Fibroblast of skin of back (primary cell): ENCODE results near the gene RNF186.
"Not testable (repeated sequence)": the region's sequence is repeated elsewhere in the genome, so short reads cannot be mapped to it uniquely, and the experiment has no call there.

Source experiments
- DNase-seq: peaks from one replicate; pipeline ENCODE4 v3.0.0-alpha.2; 2013

RNF186 gene

DNA sequence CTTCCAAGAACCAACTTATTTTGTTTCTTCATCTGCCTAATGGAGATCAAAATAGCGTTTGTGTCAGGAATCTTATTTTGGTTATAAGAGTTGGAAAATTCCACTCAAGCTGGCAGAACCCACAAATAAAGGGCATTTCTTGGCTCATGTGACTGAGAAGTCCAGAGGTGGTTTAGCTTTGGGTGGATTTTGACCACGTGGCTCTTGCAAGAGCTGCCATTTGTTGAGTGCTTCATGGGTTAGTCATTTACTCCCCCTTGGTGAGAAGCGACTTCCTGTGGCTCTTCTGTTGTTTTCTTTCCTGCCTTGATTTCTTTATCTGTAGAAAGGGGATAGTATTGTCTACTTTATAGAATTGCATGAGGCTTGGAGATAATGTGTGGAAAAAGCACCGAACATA is 9.5 kb upstream of the RNF186 start:
- DNase-seq = peak; percentile 46

DNA sequence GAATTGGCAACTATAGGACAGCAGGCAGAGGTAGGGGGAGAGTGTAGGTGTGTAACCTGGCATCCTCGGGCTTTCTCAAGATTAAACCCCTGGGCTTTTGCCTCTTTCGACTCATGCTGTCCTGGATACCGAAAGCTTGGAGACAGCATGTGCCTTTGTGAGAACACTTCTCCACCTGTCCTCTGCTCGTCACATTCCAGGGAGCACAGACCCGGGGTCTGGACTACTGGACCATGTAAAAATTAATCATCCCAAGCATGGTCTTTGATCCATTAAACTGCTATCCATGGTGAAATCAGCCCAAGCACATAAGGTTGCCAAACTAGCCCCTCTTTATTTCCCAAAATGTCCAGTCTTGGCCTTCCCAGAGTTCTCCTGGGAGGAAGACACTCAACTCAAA is 9.0 kb upstream of the RNF186 start:
- DNase-seq = no peak

DNA sequence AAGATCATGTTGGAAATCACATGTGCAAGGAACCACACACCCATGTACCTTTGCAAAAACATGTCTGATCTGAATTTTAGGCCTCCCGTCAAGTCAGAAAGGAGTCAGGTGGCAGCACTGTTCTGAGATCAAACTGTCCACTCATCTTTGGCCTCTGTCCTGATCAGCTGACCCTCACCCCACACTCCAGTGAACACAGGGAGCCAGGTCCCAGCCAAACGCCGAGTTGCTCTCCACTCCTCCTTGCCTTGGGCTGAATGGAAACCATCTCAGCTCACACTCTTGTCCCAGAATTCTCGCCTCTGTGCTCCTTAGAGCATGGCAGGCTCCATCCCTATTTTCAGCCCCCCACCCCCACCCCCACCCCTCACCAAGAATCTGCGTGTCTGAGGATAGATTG is 4.6 kb upstream of the RNF186 start:
- DNase-seq = no peak

DNA sequence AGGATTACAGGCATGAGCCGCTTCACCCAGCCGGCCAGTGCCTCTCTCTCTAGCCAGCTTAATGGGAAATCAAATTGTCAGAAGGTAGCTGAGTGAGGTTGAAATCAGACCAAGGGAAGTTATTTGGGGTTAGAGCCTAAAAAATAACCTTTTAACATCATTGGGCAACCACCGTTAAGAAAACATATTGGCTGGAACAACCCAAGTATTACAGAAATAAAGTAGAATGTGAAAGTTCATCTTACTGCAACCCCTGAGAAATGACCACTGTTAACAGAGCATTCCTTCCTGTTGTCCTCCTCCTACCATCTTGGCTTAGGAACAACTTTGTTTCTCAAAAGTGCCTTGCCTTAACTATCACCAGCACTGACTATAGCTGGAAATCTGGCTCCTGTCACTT is 3.2 kb upstream of the RNF186 start:
- no peak for DNase-seq

DNA sequence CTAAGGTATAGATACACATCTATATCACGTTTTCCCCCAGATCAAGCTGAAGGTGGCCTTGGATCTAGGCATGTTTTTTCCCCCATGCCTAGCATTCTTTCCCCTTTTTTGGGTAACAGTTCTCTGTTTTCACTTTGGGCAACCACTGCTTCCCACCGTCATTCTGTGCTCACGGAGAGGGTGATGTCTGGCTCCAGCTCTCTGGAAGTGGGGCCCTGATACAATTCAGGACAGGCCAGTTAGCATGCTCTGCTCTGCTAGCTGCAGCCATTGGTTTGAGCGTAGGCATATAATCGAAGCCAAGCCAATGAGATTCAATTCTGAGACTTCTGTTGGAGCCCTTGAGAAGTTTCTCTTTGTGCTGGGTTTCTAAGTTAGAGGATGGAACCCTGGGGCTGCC is 2.1 kb upstream of the RNF186 start:
- DNase-seq = no peak

DNA sequence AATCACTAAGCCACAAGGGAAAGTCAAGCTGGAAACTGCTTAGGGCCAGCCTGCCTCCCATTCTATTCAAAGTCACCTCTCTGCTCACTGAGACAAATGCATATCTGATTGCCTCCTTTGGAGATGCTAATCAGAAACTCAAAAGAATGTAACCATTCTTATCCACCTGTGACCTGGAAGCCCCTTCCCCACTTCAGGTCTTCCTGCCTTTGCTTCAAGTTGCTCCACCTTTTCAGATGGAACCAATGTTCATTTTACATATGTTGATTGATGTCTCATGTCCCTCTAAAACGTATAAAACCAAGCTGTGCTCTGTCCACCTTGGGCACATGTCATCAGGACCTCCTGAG is 1.6 kb upstream of the RNF186 start:
- DNase-seq = not testable (repeated sequence)

DNA sequence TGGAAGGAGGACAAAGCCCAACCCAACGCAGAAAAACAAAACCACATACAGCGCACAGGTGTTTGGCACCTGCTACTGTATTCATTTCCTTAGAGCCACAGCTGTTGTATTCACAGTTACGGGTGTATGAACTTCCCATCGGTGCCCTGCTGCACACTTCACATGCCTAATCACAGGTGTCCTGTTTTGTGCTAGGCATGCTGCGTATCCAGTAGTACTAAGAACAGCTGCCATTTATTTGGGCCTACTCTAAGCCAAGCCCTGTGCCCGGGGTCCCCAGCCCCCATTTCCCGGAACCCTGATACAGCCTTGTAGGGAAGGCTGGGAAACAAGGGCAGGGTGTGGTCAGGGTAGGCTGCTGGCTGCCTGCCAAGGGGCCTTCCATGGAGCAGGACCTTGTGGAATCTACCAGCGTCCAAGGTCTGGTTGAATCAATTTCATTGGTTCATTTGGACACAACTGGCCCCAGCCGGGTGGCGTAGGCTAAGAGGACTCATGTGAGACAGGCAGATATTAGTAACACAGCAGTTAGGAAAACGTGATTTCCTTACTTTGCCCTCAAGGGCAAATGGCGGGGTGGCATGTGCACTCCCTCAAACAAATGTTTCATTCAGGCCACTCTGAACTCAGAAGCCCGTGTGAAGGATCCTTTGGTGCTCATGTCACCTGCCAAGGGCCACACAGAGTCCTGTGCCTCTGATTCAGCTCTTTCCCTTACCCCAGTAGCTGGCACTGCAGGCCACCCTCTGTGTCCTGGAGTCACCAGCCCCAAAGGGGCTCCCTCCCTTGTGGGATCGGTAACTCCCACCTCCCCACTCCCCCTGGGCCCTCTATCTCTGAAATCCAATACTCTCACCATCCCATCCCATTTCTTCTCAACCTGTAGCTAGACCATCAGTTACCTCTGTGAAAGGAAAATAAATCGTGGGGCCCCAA is 986 bp upstream of the RNF186 start:
- DNase-seq = no peak

DNA sequence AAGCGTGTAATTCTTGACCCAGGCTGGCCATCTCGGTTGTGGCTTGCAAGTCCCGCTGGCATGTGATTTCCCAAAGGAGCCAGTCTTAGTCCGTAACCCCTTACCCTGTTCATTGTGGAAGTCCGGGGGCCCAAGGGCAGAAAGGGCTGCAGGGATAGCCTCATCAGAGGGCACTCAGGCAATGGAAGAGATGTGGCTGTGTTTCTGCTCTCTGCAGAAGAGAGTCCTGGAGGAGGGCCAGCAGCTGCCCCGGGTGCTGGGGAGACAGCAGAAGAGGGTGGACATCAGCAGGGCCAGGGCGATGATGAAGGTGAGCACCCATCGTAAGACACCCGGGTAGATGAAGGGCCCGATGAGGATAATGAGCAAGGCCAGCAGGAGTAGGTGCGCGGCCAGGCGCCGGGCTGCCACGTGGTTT is 830 bp downstream of the RNF186 start:
- DNase-seq = no peak

DNA sequence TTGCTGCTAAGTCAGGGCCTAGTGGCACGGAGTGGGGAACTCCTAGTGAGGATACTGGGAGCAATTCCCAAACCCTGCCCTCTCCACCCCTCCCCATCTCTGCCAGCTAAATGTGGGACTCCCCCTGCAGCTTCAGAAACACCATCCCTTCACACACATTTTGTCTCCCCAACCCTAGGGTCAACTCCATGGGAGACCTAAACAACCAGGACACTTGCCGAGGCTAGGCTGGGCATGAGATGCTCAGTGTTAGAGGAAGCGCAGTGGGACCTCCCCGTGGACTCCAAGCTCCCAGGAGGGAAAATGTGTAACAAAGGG is 1.5 kb downstream of the RNF186 start:
- DNase-seq = no peak

DNA sequence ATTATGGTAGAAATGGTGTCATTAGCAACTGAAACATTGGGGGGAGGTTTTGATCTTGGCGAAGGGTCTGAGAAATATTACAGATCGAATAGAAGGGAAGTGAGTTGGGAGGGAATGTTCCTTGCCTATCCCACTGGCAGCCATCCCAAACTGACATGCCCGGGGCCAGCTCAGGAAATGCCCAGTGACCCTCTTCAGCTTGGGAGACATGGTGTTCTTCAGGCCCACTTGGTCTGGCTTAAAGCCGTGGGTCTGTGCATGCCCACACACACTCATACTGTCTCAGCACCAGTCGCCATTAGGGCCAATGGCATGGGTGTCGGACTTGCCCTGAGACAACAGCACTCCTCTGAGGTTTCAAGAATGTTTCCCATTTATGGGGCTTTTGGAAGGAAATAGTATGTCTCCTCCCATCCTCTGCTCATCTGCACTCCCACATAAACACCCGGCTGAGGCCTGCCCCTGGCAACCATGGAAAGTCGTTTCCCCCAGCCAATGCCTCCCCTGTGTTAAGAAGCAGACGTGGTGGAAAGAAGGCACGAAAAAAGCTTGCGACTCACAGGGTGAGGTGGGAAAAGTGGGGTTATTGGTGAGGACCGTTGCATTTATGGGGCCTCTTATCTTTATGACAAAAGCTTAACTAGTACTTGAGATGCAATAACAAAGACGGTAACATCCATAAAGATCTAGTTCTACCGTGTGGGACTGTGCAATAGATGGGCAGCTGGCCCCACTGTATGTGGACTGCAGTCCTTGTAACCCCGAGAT is 2.0 kb downstream of the RNF186 start:
- DNase-seq = no peak

DNA sequence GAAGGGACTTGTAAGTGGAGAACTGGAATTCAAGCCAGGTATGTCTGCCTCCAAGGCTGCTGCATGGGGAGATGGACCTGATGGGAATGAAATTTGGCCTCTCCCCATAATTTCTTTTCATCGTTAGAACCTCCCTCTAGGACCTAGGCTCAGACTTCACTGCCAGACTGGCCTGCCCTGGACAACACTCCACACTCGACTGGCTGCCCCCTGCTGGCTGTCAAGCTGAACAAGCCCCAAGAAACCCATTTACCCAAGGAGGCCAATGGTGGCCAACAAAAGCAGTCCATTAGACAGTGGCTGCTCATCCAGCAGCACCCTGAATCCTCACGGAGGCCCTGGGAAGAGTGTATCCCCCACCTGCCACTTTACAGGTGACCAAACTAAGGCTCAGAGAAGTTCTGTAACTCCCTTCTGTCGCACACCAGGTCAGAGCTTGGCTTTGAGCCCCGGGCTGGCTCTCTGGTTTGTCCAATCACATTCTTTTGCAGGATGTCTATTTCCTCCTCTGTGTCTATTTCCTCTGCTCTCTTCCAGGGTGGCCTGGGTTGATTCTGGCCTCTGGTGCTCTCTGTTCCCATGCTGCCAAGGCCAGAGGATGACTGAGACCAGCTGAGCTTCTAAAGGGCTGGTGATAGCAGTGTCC is 3.8 kb downstream of the RNF186 start:
- DNase-seq = peak; percentile 41

DNA sequence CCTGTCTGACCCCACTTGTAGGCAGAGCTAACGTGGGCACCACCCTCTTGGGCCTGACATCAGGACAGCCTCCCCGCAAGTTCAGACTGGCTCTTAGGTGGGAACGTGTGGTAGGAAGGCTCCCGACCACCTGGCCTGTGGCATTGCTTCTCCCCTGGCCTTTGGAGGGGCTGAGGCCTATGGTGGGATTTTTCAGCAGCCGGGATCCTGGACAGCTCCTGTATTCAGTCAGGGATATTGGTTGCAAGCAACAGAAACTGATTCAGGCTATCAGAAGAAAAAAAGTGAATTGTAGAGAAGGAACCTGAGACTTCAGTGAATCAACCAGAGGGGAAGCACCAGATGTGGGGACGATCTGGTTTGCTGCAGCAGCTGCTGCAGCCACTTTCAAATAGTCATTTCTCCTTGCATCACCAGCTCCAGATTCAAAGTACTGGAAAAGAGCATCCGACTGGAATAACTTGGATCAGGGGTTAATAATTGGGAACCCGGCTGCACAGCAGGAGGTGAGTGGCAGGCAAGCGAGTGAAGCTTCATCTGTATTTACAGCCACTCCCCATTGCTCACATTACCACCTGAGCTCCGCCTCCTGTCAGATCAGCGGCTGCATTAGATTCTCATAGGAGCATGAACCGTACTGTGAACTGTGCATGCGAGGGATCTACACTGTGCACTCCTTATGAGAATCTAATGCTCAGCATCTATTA is 5.9 kb downstream of the RNF186 start:
- DNase-seq = no peak

DNA sequence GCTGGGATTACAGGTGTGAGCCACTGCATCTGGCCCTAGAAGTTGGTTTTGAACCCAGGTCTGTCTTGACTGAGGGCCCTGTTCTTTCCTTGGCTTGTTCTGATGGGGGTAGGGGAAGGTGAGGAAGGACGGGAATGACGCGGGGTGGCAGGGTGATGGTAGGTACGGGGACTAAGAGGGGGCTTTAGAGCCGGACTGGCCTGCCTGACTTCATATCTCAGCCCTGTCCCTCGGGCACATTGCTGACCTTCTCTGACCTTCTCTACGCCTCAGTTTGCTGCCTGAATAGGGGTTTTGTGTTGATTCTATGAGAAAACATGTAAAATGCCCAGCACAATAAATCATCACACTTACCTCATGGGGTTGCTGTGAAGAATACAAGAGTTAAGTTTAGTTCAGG is 6.7 kb downstream of the RNF186 start:
- no peak for DNase-seq

DNA sequence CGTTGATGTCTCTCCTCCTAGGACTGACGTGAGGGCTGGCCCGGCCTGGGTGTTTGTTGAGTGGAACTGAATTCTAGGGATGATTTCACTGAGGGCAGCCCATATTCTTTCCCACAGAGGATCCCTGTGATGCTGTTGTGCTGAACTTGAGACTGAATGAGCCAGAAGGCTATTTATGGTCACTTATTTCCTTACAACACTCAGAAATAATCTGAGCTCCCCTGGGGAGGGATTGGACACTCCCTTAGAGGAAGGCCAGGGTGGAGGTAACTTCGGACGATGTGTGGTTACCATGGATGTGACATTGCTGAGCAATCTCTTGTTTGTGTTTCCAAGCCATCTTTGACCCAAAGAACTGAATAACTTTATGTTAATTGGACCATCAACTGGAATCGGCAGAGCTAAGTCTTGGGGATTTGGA is 10.2 kb downstream of the RNF186 start:
- peak; percentile 40 for DNase-seq

DNA sequence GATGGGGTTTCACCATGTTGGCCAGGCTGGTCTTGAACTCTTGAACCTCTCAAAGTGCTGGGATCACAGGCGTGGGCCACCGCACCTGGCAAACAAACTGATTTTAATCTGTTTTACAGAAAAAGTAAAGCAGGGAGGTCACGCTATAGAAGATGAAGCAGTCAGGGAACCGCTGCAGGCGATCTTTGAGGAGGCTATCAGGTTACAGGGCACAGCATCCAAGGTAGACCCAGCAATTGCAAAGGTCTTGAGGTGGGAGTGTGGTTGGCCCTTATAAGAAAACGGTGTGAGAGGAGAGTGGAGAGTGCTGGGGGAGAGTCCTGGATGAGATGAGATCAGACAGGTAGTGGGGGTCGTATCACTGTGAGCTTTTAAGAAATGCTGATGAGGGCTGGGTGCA is 12.8 kb downstream of the RNF186 start:
- DNase-seq = no peak

DNA sequence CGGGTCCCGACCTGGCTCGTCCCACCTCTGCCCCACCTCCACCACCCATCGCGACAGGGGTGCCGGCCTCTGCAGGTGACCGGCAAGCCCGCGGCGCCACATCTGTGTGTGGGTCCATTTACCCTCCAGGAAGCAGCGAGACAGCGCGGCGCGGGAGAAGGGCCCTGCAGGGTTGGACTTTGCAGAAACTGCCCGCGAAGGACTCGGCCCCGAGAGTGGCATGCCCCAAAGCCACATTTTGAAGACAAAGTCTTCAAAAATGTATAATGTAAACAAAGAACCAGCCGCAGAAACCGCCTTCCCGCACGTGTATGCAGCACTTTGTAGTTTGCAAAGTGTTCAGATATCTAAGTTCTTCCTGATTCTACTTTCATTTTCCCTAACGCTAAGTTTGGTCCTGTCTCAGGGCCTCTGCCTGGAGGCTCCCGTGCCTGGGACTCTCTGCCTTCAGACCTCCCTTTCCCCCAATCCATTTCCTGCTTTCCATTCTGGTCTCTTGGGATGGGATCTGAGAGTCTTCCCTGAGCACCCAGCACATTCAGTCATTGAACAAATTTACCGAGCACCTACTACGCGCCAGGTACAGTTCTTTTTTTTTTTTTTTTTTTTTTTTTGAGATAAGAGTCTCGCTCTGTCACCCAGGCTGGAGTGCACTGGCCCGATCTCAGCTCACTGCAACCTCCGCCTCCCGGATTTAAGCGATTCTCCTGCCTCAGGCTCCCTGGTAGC is 14.8 kb downstream of the RNF186 start:
- DNase-seq = peak; percentile 84

DNA sequence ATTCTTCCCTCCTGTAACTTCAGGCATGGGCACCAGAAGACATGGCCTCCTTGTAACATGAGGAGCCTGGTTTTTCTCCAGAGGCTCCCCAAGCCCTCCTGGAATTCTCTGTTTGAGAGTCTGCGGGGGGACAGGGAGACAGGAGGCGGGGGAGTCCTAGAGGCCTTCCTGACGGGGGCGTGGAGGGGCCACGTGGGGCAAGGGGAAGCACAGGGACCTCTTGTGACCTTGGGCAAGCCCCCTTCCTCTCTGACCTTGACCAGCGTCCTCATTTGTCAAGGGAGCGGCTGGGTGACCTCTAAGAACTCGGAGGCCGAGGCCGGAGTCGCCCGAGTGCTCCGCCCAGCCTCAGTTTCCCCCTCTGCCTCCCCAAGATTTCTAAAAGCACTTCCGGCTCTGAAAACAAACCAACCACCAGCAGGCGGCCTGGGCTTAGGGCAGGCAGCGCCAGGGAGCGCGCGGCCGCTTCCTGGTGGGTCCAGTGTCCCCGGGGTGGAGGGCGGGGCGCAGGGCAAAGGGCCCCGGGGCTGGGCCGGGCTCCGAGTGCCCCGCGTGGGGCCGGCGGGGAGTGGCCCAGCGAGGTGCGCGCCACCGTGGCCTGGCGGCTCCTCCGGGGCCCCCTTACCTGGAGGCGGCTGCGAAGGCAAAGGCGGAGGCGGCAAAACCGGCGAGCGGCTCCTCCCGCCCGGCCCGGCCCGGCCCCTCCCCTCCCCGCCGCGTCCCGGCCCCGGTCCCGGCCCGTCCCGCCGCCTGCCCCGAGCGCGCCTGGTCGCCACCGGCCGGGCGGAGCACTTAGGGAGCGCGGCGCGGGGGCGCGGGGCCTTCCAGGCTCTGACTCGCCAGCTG is 15.6 kb downstream of the RNF186 start, which contains the start of gene TMCO4:
Gene TMCO4, minus strand, starts transcription at position 687 of the 846 bp plus-strand sequence. CDS start 19,158 bp downstream, outside the sequence.
- peak; percentile 59 for DNase-seq

DNA sequence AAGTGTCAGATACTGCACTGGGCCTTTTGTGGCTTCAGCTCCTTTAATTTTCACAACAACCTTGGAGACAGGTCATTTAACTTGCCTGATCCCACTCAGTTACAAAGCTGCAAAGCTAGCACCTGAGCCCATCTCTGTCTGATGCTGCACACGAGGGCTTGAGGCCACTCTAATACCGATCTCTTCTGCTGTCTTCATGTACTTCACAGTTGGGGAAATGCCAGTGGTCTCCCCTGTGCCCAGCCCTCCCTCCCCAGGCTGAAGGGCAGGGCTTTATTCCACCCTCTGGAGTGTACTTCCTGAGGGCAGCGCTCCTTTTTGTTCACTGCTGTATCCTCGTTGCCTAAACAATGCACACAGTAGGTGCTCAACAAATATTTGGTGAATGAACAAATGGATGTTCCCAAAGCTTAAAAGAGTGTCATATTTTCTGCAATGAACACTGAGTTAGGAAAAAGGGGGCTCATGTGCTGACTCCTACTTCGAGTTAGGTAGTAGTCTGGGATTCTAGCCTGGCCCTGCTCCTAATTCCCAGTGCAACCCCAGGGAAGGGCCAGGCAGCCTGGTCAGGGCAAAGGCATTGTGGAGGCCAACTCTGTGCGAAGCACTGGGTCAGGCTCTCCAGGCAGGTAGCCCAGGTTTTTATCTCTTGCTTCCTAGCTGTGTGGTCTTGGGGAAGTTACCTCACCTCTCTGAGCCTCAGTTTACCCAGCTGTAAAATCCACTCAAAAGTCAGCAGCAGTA is 16.4 kb downstream of the RNF186 start:
- DNase-seq = no peak

DNA sequence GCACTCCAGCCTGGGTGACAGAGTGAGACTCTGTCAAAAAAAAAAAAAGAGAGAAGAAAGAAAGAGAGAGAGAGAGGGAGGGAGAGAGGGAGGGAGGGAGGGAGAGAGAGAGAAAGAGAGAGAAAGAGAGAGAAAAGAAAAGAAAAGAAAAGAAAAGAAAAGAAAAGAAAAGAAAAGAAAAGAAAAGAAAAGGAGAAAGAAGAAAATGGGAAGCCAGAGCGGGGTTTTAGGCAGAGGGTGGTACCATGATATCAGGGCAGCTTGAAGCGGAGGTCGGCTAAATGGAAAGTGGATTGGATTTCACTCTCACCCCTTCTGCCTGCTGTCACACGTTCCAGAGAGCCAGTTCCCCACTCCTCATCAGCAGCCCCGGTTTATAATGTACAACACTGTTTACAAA is 17.3 kb downstream of the RNF186 start:
- DNase-seq = no peak

DNA sequence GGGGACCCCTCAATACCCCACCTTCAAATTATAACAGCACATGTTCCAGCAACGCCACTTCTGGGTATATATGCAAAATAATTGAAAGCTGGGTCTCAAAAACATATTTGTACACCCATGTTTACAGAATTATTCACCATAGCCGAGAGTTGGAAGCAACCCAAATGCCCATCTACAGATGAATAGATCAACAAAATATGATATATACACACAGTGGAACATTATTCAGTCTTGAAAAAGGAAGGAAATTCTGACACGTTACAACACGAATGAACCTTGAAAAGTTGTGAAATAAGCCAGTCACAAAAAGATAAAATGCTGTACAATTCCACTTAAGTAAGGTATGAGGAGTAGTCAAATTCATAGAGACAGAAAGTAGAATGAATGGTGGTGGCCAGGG is 20.5 kb downstream of the RNF186 start:
- DNase-seq = no peak
